Gastrocnemius medialis (tissue), 4 donors: ENCODE results near the gene SLC39A11.

ENCODE experiments used
- CTCF ChIP-seq, 5 experiments: fragments of 450-650 bp in 3 of 5; fragments of 200-600 bp in 2 of 5; sonication (generic) in 2 of 5; IDR thresholded peaks in 4 of 5; conservative IDR thresholded peaks in 1 of 5; 1 replicate in 4 of 5; 2 replicates in 1 of 5; pipeline ENCODE4 v1.5.1; 2016 to 2019; ENCODE audit warnings: antibody characterized with exemption in 5 of 5, mild to moderate bottlenecking in 3 of 5, moderate library complexity in 3 of 5
- POLR2A ChIP-seq, 2 donors: fragments of 450-650 bp; IDR thresholded peaks; one replicate each; pipeline ENCODE4 v1.6.1; 2017; ENCODE audit warnings: antibody characterized with exemption in 2 of 2, mild to moderate bottlenecking in 2 of 2, moderate library complexity in 2 of 2

- TF ChIP-seq CTCF (IDR thresholded peaks at IDR 0.05 in 4 of 5, conservative IDR thresholded peaks at IDR 0.05 in 1 of 5) (no peak), POLR2A (IDR thresholded peaks at IDR 0.05) (no peak)
Measured at GRCh38 chr17:72710202-72710601, 382.3 kb downstream of the SLC39A11 start.
